GM19239 (cell line): ENCODE results near the gene CEP126.
"Not testable (repeated sequence)": the region's sequence is repeated elsewhere in the genome, so short reads cannot be mapped to it uniquely, and the experiment has no call there.

Experiments used
- DNase-seq: peaks from one replicate; pipeline ENCODE4 v3.0.0; 2011; ENCODE audit warnings: low spot score; ENCODE audit not compliant: insufficient read length
- FAIRE-seq: peaks from 2 replicates; lab custom pipeline; 2011; peaks lifted over from hg19 to GRCh38; lab: Jason Lieb, UNC

CEP126 gene

DNA sequence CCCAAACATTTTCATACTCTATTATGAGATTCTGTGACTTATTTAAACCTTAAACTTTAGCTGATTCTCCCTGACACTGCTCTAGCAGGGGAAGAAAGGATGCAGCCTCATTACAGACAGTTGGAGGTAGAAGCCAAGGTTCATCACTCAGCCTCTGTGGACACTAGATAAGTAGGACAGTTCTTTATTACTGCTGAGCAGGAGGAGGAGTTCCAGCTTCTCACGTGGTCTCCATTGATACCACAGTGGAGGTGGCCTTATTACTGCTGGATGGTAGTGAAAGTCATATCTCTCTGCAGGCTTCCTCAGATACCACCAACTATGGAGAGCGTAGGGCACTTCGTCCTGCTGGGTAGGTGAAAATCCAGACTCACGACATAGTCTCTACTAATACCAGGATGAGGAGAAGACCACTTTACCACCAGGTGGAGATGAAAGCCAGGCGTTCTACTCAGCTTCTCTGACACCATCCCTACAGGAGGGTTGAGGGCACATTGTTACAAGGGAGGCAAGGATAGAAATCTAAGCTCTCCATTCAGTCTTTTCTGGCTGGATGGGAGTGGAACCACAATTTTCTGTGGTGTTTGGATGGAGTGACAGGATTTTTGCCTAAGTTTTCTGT lies 14.6 kb downstream of the CEP126 start:
- no peak for FAIRE-seq
- DNase-seq = no peak

DNA sequence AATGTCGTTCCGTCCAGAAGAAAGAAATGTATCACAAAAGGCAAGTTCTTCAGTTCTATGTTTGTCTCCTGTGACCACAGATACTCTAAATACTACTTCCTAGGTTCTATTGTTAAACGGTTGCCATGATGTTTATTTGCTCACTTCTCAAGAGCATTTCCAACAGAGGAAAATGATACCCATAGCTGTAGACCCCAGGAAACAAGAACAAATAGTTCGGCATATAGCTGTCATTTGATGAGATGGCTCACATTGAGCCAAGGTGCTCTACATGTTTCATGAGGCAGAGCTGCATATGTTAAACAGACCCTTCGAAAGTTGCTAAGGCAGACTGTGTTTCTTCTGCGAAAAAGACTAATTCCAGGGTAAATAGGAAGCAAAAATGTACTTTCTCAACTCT lies 16.9 kb downstream of the CEP126 start:
- DNase-seq = no peak
- no peak for FAIRE-seq

DNA sequence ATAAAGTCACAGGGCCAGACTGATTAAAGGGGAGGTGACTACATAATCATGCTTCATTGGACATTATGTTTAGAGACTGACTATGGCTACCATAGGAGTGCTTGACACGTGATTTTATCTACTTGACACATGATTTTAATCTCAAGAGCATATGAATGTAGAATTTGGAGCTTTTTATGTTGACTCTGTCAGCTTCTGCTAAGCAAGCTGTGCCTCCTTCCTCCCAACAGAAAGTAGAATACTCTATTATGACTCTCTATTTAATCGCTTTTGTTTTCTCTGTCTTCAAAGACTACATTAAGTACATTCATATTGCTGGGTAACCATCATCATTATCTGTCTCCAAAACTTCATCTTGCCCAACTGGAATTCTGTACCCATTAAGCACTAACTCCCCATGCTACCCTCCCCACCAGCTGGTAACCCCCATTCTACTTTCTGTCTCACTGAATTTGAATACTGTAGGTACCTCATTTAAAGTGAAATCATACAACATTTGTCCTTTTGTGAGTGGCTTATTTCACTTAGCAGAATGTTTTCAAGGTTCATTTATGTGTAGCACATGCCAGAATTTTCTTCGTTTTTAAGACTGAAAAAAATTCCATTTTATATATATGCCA lies 26.2 kb downstream of the CEP126 start:
- no peak for DNase-seq
- FAIRE-seq = no peak

DNA sequence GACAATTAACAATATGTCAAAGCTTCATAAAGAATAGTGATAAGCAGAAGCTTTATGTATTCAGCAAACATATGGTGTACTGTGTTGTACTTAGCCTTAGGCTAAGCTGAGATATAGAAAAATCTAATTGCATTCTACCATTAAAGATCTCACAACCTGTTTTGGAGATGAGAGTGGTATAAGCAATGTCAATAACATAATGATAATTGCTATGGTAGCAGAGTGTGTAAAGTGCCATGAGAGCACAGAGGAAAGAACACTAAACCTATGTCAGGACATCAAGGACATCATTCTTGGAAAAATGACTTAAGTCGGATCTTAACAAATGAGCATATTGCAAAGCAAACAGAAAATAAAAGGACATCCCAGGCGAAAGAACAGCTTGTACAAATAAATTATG lies 30.1 kb downstream of the CEP126 start:
- FAIRE-seq (no peak), DNase-seq (no peak)

DNA sequence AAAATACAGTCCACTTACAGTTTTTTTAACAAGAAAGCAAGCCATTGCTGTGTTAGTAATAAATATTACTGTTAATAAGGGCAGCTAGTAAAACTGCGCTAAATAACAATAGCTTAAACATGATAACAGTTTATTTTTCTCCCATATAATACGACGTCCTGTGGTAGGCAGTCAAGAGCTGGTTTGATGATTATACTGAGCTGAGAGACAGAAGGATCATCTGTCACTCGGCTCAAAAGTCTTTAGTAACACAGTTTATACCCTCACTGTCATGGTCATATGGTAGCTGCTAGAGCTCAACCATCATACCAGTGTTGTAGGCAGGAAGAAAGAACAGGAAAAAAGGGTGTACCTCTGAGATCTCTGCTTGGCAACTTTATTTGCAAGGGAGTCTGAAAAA lies 30.6 kb downstream of the CEP126 start:
- DNase-seq (no peak), FAIRE-seq (no peak)

DNA sequence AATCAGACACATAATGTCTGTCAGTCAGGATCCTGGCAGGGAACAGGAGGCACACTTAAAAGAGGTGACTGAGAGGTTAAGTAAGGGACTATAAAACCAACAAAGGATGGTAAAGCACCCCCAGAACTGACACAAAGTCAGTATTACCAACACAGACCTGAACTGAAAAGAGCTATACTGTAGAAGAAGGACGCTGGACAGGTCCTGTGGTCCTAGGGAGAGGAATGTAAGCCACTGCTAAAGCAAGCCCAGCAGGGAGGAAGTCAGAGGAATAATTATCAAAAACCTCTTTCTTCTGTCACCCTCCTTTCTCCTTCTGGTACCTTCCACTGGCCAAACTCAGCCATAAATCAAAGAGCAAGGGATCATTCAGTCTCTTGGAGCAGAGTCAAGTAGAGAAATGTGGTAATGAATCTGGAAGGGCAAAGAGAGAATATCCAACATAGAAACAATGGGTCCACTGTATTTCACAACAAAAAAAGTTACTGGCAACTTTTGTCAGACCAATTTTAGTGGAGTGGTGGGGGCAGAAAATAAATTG lies 34.9 kb downstream of the CEP126 start:
- FAIRE-seq = no peak
- no peak for DNase-seq

DNA sequence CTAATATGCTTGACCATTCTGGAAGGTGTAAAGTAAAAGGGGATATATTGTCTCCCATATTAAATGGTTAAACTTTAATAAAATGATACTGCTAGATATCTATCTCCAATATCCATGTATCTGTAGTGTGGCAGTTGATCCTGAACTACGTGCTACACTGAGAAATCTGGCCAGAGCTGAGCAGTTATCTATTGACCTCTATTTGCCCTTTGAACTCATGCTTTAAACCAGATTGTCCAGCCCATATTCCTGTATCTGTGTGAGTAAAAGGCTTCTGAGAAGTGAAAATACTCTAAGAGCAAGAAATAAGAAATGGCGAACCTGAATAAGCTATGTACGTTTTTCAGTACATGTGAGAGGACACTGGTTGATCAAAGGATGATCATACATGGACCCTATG lies 40.5 kb downstream of the CEP126 start:
- FAIRE-seq (no peak), DNase-seq (no peak)

DNA sequence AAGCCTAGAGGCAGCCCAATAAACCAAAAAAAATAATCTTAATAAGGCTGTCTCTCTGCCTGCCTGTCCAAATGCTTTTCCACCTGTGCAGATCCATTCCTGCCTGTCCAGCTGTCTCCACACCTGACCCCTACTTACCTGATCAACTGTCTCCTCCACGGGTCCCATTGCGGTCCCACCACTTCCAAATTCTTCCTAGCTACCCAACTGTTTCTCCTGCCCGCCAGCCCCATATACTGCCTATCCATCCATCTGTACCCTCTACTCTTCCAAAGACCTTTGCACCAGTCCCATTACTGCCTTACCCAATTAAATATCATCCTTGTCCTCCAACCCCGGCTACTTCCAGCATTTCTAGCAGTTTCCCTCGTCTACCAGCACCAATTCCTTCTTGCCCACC lies 40.9 kb downstream of the CEP126 start:
- FAIRE-seq (no peak), DNase-seq (no peak)

DNA sequence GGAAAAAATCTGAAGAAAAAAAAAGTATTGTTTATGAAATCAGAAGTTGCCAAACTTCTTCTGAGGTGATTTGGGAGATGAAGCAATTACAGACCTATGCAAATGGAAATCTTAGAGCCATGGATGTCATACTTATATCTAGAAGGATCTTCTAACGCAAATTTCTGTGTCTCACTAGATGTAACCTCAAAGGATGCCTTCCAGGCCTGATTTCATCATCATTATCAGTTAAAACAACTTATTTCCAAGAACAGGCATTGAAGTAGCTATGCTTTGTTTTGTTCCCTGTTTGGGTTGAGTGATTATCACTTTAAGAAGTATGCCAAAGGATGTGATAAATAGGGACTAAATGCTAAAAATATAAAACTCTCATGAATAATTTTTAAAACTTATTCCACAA lies 45.4 kb downstream of the CEP126 start:
- DNase-seq = no peak
- FAIRE-seq = no peak

DNA sequence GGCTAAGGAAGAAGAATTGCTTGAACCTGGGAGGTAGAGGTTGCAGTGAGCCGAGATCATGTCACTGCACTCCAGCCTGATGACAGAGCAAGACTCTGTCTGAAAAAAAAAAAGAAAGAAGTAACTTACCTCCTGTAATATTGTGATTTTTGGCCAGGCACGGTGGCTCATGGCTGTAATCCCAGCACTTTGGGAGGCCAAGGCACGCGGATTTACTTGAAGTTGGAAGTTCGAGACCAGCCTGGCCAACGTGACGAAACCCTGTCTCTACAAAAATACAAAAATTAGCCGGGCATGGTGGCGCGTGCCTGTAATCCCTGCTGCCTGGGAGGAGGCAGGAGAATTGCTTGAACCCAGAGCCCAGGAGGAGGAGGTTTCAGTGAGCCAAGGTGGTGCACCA lies 49.4 kb downstream of the CEP126 start:
- DNase-seq, FAIRE-seq: not testable (repeated sequence)

DNA sequence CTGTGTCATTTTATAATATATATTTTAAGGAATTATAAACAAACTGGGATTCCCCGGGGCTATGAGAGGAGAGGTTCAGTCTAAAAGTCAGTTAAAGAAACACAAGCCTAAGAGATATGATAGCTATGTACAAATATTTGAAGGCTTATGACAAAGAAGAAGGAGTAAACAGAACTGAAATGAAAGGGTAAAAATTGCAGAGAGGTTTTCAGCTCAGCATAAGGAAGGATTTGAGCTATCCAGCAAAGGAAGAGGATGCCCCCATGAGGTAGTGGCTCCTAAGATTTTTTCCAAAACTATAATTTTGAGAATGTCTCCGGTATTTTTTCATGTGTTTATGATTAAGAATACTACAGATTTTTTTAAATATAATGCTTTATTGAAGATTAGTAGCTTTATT lies 59.4 kb downstream of the CEP126 start:
- DNase-seq = no peak
- FAIRE-seq = no peak

DNA sequence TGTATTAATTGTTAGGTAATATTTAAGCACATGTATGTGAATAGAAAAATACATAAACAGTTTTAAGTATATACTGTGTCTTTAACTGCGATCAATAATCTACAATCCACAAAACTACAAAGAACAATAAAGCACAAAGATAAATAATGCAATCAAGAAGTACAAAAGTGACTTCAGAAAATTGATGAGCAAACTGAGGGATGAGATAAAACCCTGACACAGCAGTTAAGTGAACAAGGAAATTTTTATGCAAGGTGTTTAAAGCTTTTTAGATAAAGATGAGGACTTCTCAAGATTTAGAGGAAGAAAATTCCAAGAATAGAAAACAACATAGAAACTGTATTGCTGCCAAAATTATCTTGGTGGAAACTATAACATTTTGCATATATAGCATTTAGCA lies 60.0 kb downstream of the CEP126 start:
- no peak for DNase-seq
- no peak for FAIRE-seq

DNA sequence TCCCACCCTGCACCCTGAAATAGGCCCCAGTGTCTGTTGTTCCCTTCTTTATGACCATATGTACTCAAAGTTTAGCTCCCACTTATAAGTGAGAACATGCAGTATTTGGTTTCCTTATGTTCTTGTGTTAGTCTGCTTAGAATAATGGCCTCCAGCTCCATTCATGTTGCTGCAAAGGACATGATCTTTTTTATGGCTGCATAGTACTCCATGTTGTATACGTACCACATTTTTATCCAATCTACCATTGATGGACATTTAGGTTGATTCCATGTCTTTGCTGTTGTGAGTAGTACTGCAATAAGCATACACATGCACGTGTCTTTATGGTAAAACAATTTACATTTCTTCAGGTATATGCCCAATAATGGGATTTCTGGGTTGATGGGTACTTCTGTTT lies 60.9 kb downstream of the CEP126 start:
- no peak for DNase-seq
- FAIRE-seq = no peak

DNA sequence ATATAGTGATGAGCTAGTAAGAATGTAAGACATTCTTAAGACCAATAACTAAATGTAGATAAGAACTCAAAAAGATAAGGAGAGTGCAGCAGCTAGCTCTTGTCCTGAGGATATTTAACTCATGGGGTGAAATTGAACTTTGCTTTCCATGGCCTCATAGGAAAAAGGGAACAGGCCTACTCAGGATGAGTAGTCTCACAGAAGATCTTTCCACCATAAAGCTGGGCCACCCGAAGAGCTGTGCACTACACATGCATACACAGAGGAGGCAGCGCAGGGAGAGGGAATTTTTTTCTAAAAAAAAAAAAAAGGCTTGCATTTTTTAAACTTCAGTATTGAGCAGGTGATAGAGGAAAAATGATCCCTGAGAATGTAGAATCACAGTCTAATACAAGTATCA lies 72.6 kb downstream of the CEP126 start:
- no peak for DNase-seq
- no peak for FAIRE-seq

DNA sequence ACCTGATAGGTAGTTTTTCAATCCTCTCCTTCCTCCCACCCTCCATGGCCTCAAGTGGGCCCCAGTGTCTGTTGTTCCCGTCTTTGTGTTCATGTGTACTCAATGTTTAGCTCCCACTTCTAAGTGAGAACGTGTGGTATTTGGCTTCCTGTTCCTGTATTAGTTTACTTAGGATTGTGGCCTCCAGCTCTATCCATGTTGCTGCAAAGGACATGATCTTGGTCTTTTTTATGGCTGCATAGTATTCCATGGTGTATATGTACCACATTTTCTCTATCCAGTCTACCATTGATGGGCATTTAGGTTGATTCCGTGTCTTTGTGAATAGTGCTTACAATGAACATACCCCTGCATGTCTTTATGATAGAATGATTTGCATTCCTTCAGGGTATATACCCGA lies 78.4 kb downstream of the CEP126 start:
- DNase-seq (no peak), FAIRE-seq (no peak)

DNA sequence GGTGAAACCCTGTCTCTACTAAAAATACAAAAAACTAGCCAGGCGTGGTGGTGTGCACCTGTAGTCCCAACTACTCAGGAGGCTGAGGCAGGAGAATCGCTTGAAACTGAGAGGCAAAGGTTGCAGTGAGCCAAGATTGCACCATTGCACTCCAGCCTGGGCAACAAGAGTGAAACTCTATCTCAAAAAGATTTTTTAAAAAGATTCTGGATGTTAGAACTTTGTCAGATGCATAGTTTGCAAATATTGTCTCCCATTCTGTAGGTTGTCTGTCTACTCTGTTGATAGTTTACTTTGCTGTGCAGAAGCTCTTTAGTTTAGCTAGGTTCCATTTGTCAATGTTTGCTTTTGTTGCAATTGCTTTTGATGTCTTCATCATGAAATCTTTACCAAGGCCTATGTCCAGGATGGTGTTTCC lies 79.3 kb downstream of the CEP126 start:
- DNase-seq, FAIRE-seq: not testable (repeated sequence)

DNA sequence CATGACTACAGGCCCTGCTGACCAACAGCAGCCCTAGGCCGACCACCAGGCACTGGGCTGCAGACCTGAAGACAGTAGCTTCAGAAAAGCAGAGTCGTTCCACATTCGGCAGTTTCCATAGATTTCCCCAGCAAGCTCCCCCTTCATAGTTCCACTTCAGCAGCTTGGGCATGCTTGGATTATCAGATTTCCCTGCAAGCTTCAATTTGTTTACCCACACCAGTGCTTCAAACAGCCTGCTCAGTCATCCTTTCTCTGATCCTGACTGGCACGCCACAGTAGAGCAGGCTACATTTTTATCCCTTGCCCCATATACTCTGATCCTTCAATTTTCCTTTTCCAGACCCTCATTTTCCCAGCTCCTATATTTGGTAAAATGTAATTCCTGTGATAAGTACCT lies 81.3 kb downstream of the CEP126 start:
- no peak for FAIRE-seq
- DNase-seq = no peak

DNA sequence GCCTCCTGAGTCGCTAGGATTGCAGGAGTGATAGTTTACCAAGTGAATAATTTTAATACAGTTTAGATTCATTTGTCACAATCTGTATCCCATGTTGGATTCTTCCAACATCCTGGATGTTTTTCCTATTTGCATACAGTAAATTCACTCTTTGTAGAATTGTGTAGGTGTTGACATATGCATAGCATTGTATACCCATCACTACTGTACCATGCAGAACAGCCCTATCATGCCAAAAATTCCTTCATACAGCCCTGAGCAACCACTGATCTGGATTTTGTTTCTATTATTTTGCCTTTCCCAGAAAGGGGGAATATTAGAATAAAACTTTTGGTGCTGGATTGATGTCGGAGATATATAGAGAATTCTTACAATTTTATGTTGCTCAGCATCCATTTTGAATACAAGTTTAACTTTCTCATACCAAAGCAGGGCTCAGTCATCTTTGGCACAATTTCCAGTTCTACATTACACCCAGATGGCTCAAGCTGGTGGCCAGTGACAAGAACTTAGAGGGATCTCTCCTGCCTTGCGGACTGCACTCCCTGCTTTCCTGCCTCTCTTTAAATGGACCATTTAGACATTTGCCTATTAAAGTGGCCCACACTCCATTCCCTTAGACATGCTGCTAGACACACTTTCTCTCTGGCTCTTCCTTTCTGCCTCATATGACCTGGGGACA lies 87.0 kb downstream of the CEP126 start:
- FAIRE-seq = no peak
- no peak for DNase-seq

DNA sequence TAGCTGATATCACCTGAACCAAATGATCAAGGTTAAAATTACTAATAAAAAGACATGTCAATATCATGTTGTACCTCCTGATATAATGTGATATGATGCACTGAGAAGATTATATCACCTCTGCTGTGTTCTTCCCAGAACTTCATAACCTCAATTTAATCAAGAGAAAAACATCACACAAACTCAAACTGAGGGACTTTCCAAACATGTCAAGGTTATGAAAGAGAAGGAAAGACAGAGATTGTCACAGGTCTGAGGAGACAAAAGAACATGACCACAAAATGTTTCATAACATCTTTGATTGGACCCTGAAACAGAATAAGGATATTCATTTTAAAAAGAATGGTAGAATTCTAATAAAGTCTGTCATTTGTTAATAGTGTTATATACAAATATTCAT lies 89.4 kb downstream of the CEP126 start:
- no peak for FAIRE-seq
- DNase-seq = no peak

DNA sequence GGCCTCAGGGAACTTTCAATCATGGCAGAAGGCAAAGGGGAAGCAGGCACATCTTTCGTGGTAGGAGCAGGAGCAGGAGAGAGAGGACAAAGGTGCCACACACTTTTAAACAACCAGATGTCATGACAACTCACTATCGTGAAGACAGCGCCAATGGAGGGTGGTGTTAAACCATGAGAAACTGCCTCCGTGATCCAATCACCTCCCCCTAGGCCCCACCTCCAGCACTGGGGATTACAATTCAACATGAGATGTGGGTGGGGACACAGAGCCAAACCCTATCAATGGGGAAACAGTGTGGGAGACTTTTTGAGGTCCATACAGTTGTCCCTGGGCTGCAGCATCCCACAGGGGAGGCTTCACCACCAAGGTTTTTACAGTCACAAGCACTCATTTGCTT lies 90.5 kb downstream of the CEP126 start:
- DNase-seq = no peak
- no peak for FAIRE-seq

DNA sequence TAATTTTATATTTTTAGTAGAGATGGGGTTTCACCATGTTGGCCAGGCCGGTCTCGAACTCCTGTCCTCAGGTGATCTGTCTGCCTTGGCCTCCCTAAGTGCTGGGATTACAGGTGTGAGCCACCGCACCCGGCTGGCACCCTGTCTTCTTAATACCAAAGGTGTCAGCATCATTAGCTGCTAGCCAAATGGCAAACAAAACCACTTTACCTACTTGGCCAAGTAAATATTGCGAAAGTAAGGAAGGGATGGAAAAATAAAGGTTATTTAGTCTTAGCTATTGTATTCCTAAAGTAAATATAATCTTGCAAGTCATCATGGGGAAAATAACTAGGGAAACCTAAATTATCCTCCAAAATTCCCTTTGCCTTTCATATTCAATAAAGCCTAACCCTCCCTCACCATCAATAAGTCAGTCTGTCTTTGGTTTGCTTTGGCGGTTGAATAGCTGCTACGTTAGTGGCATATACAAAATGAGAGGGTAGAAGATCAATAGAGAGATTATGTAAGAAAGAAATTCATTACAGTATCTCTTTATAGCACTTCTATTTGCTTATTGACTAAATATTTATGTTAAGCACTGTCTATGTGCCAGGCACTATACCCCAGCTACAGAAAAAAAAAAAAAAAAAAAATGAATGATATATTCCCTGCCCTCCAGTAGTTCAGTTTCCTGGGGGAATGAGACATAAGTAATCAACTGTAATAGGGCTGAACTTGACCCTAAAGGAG lies 92.2 kb downstream of the CEP126 start:
- DNase-seq (no peak), FAIRE-seq (no peak)
